Mesenteric fat pad (tissue), 1 donor: Measurements from ENCODE around the gene UBE2F. TPM values are rescaled to one million over a fixed set of nuclear protein-coding genes. Genes with fewer than 3 reads are reported as not detected.
"Not testable (repeated sequence)": the region's sequence is repeated elsewhere in the genome, so short reads cannot be mapped to it uniquely, and the experiment has no call there.

Source experiments
- DNase-seq: peaks from one replicate; pipeline ENCODE4 v3.0.0-alpha.2; 2020; ENCODE audit warnings: low spot score
- total RNA-seq: library from RNA; stranded (reverse); fragmentation: NEBNext Ultra II Directional; extraction: Animal tissue kit (Norgen Biotek cat#: 25700); gene quantifications from one replicate; pipeline ENCODE4 v1.2.1, GENCODE V29; 2021
- donor health status: DM: yes; HTN: yes; CAD: no.

Gene UBE2F
- total RNA-seq, 1 donor from 2014 or later, result 58.8 TPM

- no peak for DNase-seq
These were observed 23.3 kb upstream of the UBE2F start for GRCh38 chr2:237943395-237944094.

- no peak for DNase-seq
These were observed 22.5 kb upstream of the UBE2F start for GRCh38 chr2:237944302-237944701.

GRCh38 chr2:237946423-237946822 is 20.4 kb upstream of the UBE2F start:
- DNase-seq, result no peak

GRCh38 chr2:237951354-237951753 is 15.5 kb upstream of the UBE2F start:
- not testable (repeated sequence) for DNase-seq

GRCh38 chr2:237951878-237952277 is 14.9 kb upstream of the UBE2F start:
- no peak for DNase-seq

- DNase-seq, result no peak
These were observed 14.0 kb upstream of the UBE2F start for GRCh38 chr2:237952851-237953250.

GRCh38 chr2:237955640-237956401 is 11.0 kb upstream of the UBE2F start:
- DNase-seq, result no peak

- DNase-seq, result no peak
These were observed 10.4 kb upstream of the UBE2F start for GRCh38 chr2:237956402-237956736.

- DNase-seq, result no peak
These were observed 5.2 kb upstream of the UBE2F start for GRCh38 chr2:237961637-237962036.

GRCh38 chr2:237962432-237963084 is 4.3 kb upstream of the UBE2F start:
- DNase-seq, result no peak

GRCh38 chr2:237963490-237963991 is 3.3 kb upstream of the UBE2F start:
- DNase-seq, result not testable (repeated sequence)

- no peak for DNase-seq
These were observed 2.6 kb upstream of the UBE2F start for GRCh38 chr2:237964194-237964577.

GRCh38 chr2:237964578-237965404 is 2.0 kb upstream of the UBE2F start:
- DNase-seq, result no peak

- DNase-seq, result not testable (repeated sequence)
These were observed 970 bp upstream of the UBE2F start for GRCh38 chr2:237965844-237966243.

GRCh38 chr2:237966250-237966564 is 607 bp upstream of the UBE2F start:
- no peak for DNase-seq

GRCh38 chr2:237967463-237967951 is 693 bp downstream of the UBE2F start:
- DNase-seq, result peak; percentile 91

GRCh38 chr2:237968048-237968862 is 1.4 kb downstream of the UBE2F start:
- DNase-seq, result no peak

GRCh38 chr2:237971661-237972060 is 4.8 kb downstream of the UBE2F start:
- no peak for DNase-seq

GRCh38 chr2:237972211-237972610 is 5.4 kb downstream of the UBE2F start:
- DNase-seq, result peak; percentile 41

- peak; percentile 18 for DNase-seq
These were observed 6.1 kb downstream of the UBE2F start for GRCh38 chr2:237972936-237973335.
